Glutamatergic neuron (in vitro differentiated cells): ENCODE results near the gene ZNF444. TPM values are rescaled to one million over a fixed set of nuclear protein-coding genes. Genes with fewer than 3 reads are reported as not detected.
A peak's percentile ranks its signal among the peaks of the same experiment; 100 is the strongest.

Source experiments
- DNase-seq: peaks from one replicate; pipeline ENCODE4 v3.0.0; 2022
- H3K27ac Mint-ChIP-seq: one replicate; pipeline ENCODE4 v1.8.0; 2020; ENCODE audit warnings: mild to moderate bottlenecking, mixed read lengths, inconsistent platforms; ENCODE audit not compliant: unreplicated experiment
- H3K27me3 Mint-ChIP-seq: one replicate; pipeline ENCODE4 v1.8.0; 2020; ENCODE audit warnings: mild to moderate bottlenecking, moderate library complexity, mixed read lengths, inconsistent platforms; ENCODE audit not compliant: unreplicated experiment
- H3K36me3 Mint-ChIP-seq: one replicate; pipeline ENCODE4 v1.8.0; 2020; ENCODE audit warnings: mild to moderate bottlenecking, mixed read lengths, inconsistent platforms; ENCODE audit not compliant: unreplicated experiment
- H3K4me1 Mint-ChIP-seq: one replicate; pipeline ENCODE4 v1.8.0; 2020; ENCODE audit warnings: mild to moderate bottlenecking, low read depth, mixed read lengths, inconsistent platforms; ENCODE audit not compliant: unreplicated experiment
- H3K4me3 Mint-ChIP-seq: one replicate; pipeline ENCODE4 v1.8.0; 2020; ENCODE audit warnings: mild to moderate bottlenecking, mixed read lengths, inconsistent platforms; ENCODE audit not compliant: unreplicated experiment
- H3K9me3 Mint-ChIP-seq: one replicate; pipeline ENCODE4 v1.8.0; 2020; ENCODE audit warnings: mild to moderate bottlenecking, moderate library complexity, mixed read lengths, inconsistent platforms; ENCODE audit not compliant: unreplicated experiment
- long read RNA-seq: library from polyadenylated mRNA; unstranded; transcript quantifications from one replicate; pipeline ENCODE4 v2.0.0, GENCODE V29; 2020; ENCODE audit not compliant: unreplicated experiment
- total RNA-seq: library from RNA; stranded (reverse); fragmentation: NEBNext Ultra II Directional; extraction: Animal tissue kit (Norgen Biotek cat#: 25700); gene quantifications from one replicate; pipeline ENCODE4 v1.2.1, GENCODE V29; 2021; ENCODE audit not compliant: unreplicated experiment
- TF ChIP-seq, protein P1 (sequence below): fragments of 200-600 bp; sonication (generic); IDR thresholded peaks from one replicate; pipeline ENCODE4 v1.5.0; 2021; ENCODE audit not compliant: partially characterized antibody, unreplicated experiment

Gene ZNF444
- total RNA-seq, result 56.9 TPM
- long read RNA-seq, transcript ZNF444-211 (5 exons, 1,906 nt), result minor isoform, 7 of 30 reads
- long read RNA-seq, transcript ZNF444-201 (5 exons, 2,042 nt), result major isoform, 10 of 30 reads
- long read RNA-seq, partial matches to known transcripts, result 7 of 30 reads
- long read RNA-seq, other reads (novel, unspliced or antisense), result 6 of 30 reads

- Mint-ChIP-seq H3K36me3 (no peaks in the 10 kb centered on the region), H3K4me1 (peaks cover 18% of the 10 kb centered on the region), H3K9me3 (peaks cover 12% of the 10 kb centered on the region), H3K27me3 (peaks cover 7% of the 10 kb centered on the region), H3K27ac (peak within 1 kb of the TSS; percentile 92), H3K4me3 (peak within 1 kb of the TSS; percentile 95)
- TF ChIP-seq, protein P1, sequence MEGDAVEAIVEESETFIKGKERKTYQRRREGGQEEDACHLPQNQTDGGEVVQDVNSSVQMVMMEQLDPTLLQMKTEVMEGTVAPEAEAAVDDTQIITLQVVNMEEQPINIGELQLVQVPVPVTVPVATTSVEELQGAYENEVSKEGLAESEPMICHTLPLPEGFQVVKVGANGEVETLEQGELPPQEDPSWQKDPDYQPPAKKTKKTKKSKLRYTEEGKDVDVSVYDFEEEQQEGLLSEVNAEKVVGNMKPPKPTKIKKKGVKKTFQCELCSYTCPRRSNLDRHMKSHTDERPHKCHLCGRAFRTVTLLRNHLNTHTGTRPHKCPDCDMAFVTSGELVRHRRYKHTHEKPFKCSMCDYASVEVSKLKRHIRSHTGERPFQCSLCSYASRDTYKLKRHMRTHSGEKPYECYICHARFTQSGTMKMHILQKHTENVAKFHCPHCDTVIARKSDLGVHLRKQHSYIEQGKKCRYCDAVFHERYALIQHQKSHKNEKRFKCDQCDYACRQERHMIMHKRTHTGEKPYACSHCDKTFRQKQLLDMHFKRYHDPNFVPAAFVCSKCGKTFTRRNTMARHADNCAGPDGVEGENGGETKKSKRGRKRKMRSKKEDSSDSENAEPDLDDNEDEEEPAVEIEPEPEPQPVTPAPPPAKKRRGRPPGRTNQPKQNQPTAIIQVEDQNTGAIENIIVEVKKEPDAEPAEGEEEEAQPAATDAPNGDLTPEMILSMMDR, result no peak
- peak; percentile 99 for DNase-seq
These were observed at the start of gene ZNF444 for GRCh38 chr19:56140583-56141416. TSS of gene ZNF444 (plus strand) at chr19:56141287. CDS start at chr19:56146912, 5,625 bp downstream.

GRCh38 chr19:56091751-56092546 is 49.1 kb upstream of the ZNF444 start:
- DNase-seq, result no peak
- H3K27ac Mint-ChIP-seq, result no peak overlapping the region
- H3K4me1 Mint-ChIP-seq, result peaks cover 14% of the 10 kb centered on the region

DNA sequence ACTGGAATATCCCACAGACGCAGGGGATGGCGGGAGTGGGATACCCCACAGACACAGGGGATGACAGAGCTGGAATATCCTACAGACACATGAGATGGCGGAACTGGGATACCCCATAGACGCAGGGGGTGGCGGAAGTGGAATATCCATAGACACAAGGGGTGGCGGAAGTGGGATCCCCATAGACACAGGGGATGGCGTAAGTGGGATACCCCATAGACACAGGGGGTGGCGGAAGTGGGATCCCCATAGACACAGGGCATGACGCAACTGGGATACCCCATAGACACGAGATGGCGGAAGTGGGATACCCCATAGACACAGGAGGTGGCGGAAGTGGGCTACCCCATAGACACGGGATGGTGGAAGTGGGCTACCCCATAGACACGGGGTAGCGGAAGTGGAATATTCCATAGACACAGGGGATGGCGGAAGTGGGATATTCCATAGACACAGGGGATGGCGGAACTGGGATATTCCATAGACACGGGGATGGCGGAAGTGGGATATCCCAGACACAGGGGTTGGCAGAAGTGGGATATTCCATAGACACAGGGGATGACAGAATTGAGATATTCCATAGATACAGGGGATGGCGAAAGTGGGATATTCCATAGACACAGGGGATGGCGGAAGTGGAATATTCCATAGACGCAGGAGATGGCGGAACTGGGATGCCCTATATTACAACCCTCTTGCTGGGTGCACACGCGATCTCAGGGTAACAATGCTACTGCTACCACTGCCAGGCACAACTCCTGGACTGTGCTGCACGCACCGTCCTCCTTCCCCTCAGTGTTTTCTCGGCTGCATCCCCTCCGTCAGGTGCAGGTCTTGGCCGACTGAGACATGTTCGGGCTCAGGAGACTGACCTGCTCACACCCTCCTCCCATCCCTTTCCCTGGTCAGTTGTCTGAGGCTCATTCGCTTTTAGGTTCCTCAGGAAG is 48.1 kb upstream of the ZNF444 start:
- H3K4me1 Mint-ChIP-seq, result peaks cover 19% of the 10 kb centered on the region
- peak overlapping the region; percentile 15 for H3K27ac Mint-ChIP-seq
- H3K36me3 Mint-ChIP-seq, result peaks cover 21% of the 10 kb centered on the region
- peaks cover 9% of the 10 kb centered on the region for H3K27me3 Mint-ChIP-seq
- peaks cover 4% of the 10 kb centered on the region for H3K9me3 Mint-ChIP-seq
- H3K4me3 Mint-ChIP-seq, result peak overlapping the region; percentile 25
- TF ChIP-seq, protein P1, result no peak
- no peak for DNase-seq

More at GRCh38 chr19:56091751-56092546, 49.1 kb upstream of the ZNF444 start:
- H3K27me3 Mint-ChIP-seq, result peaks cover 9% of the 10 kb centered on the region
- H3K36me3 Mint-ChIP-seq, result peaks cover 21% of the 10 kb centered on the region
- H3K9me3 Mint-ChIP-seq, result peaks cover 4% of the 10 kb centered on the region
- TF ChIP-seq, protein P1, result no peak
- no peak overlapping the region for H3K4me3 Mint-ChIP-seq

DNA sequence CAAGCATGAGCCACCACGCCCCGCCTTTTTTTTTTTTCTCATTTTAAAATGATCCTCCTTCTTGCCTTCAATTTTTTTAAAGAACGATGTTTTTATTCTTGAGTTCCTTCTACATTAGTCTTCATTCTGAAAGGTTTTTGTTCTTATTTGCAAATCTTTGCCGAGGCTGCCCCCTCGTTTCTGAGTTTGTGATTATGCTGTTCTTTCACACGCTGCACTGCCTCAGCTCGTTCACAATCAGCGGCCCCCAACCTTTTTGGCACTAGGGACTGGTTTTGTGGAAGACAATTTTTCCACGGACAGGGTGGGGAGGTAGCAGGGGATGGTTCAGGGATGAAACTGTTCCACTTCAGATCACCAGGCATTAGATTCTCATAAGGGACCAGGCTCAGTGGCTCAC is 46.6 kb upstream of the ZNF444 start:
- H3K4me1 Mint-ChIP-seq, result peaks cover 19% of the 10 kb centered on the region
- TF ChIP-seq, protein P1, result no peak
- peaks cover 9% of the 10 kb centered on the region for H3K27me3 Mint-ChIP-seq
- peaks cover 21% of the 10 kb centered on the region for H3K36me3 Mint-ChIP-seq
- DNase-seq, result no peak
- no peak overlapping the region for H3K4me3 Mint-ChIP-seq
- no peak overlapping the region for H3K27ac Mint-ChIP-seq
- peaks cover 4% of the 10 kb centered on the region for H3K9me3 Mint-ChIP-seq
